IMR-90 (cell line): ENCODE results near the gene IRAK2.
"Not testable (repeated sequence)": the region's sequence is repeated elsewhere in the genome, so short reads cannot be mapped to it uniquely, and the experiment has no call there.

Experiments used
- POLR2A ChIP-seq: IDR thresholded peaks from 2 replicates; pipeline ENCODE4 v1.6.1; 2012; ENCODE audit warnings: mild to moderate bottlenecking, low read depth, low read length
- RAD21 ChIP-seq: IDR thresholded peaks from 2 replicates; pipeline ENCODE4 v1.6.1; 2012; ENCODE audit warnings: low read length, improper control_type of control experiment

GRCh38 chr3:10158555-10158954, 6.2 kb upstream of the IRAK2 start:
- TF ChIP-seq POLR2A, RAD21: not testable (repeated sequence)
